Colonic mucosa (tissue), 4 donors: ENCODE measurements around the gene SEMA5A. TPM values are rescaled to one million over a fixed set of nuclear protein-coding genes. Genes with fewer than 3 reads are reported as not detected.

Experiments
- DNase-seq: peaks from one replicate; pipeline ENCODE4 v3.0.0-alpha.2; 2020
- H3K27ac ChIP-seq: fragments of 200-600 bp; one replicate; pipeline ENCODE4 v1.8.0; 2021
- H3K27me3 ChIP-seq: fragments of 200-600 bp; one replicate; pipeline ENCODE4 v1.8.0; 2021
- H3K36me3 ChIP-seq: fragments of 200-600 bp; one replicate; pipeline ENCODE4 v1.8.0; 2021
- H3K4me1 ChIP-seq: fragments of 200-600 bp; one replicate; pipeline ENCODE4 v1.8.0; 2021; ENCODE audit warnings: mild to moderate bottlenecking
- H3K4me3 ChIP-seq: fragments of 200-600 bp; one replicate; pipeline ENCODE4 v1.8.0; 2021
- H3K9ac ChIP-seq, 2 donors: one replicate each; pipeline ENCODE4 v1.7.0; 2013; ENCODE audit warnings: control low read depth in 2 of 2, low read depth in 2 of 2, low read length in 2 of 2
- H3K9me3 ChIP-seq: fragments of 200-600 bp; one replicate; pipeline ENCODE4 v1.8.0; 2021
- intact Hi-C: fragments of 100-400 bp; cut with DNase I; formaldehyde crosslinking; loops from one replicate; pipeline ENCODE4 v1.14.1; 2022
- total RNA-seq, 2 donors: library from RNA; stranded (reverse); fragmentation: NEBNext Ultra II Directional in 1 of 2; extraction: Animal tissue kit (Norgen Biotek cat#: 25700) in 1 of 2; gene quantifications; one replicate each; pipeline ENCODE4 v1.2.1, GENCODE V29; 2021
- TF ChIP-seq, protein P1 (sequence below): fragments of 200-600 bp; IDR thresholded peaks from one replicate; pipeline ENCODE4 v1.8.0; 2022; ENCODE audit warnings: antibody characterized with exemption, mild to moderate bottlenecking
- donor health status: healthy.
- donor health status: DM: no; HTN: no; CAD: no.
- donor health status: DM: no; HTN: no; CAD: no.

Gene SEMA5A
- total RNA-seq, 2 donors from 2014 or later = 23.3 to 32.7 TPM

DNA sequence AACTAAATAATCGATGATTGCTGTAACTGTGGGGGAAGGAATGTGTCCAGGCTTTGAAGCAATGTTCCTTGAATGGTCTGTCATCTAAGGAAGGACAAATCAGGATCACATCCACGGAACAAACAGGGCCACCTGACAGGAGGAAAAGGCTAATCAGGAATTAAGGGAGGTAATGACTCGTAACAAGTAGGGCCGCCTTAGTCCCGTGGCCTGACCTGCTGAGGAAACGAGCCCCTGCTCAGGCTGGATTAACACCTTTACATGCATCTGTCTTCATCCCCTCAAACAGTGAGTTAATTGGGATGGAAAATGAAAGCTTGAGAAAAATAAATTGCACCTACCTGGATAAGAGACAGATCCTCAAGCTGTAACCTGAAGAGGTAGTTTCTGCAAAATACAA lies 227.8 kb downstream of the SEMA5A start:
- no peak overlapping the region for H3K4me3 ChIP-seq
- DNase-seq = no peak
- TF ChIP-seq, protein P1, sequence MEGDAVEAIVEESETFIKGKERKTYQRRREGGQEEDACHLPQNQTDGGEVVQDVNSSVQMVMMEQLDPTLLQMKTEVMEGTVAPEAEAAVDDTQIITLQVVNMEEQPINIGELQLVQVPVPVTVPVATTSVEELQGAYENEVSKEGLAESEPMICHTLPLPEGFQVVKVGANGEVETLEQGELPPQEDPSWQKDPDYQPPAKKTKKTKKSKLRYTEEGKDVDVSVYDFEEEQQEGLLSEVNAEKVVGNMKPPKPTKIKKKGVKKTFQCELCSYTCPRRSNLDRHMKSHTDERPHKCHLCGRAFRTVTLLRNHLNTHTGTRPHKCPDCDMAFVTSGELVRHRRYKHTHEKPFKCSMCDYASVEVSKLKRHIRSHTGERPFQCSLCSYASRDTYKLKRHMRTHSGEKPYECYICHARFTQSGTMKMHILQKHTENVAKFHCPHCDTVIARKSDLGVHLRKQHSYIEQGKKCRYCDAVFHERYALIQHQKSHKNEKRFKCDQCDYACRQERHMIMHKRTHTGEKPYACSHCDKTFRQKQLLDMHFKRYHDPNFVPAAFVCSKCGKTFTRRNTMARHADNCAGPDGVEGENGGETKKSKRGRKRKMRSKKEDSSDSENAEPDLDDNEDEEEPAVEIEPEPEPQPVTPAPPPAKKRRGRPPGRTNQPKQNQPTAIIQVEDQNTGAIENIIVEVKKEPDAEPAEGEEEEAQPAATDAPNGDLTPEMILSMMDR = no peak
- intact Hi-C loops = no loop called here
- no peaks in the 10 kb centered on the region for H3K4me1 ChIP-seq
- no peak overlapping the region for H3K27ac ChIP-seq
- H3K27me3 ChIP-seq = no peaks in the 10 kb centered on the region
- H3K9me3 ChIP-seq = no peaks in the 10 kb centered on the region
- no peak overlapping the region for H3K9ac ChIP-seq
- H3K36me3 ChIP-seq = no peaks in the 10 kb centered on the region

DNA sequence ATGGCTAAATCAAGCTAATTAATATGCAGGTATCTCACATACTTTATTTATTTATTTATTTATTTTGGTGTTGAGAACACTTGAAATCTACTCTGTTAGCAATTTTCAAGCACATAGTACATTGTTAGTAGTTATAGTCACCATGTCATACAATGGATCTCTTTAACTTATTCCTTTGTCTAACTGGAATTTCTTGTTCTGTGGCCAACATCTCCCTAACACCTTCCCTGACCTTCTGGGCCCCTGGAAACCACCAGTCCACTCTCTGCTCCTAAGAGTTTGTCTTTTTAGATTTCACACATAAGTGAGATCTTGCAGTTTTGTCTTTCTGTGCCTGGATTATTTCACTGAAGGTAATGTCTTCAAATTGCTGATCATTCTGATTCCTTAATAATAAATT lies 229.1 kb downstream of the SEMA5A start:
- no peaks in the 10 kb centered on the region for H3K9me3 ChIP-seq
- H3K27ac ChIP-seq = no peak overlapping the region
- intact Hi-C loops = no loop called here
- TF ChIP-seq, protein P1 = no peak
- no peaks in the 10 kb centered on the region for H3K36me3 ChIP-seq
- no peaks in the 10 kb centered on the region for H3K4me1 ChIP-seq
- DNase-seq = no peak
- no peaks in the 10 kb centered on the region for H3K27me3 ChIP-seq
- H3K4me3 ChIP-seq = no peak overlapping the region
- H3K9ac ChIP-seq = no peak overlapping the region

- TF ChIP-seq, protein P1 = no peak
- Histone ChIP-seq H3K9me3 (no peaks in the 10 kb centered on the region), H3K27me3 (no peaks in the 10 kb centered on the region), H3K27ac (no peak overlapping the region), H3K4me1 (no peaks in the 10 kb centered on the region), H3K4me3 (no peak overlapping the region), H3K9ac (no peak overlapping the region), H3K36me3 (no peaks in the 10 kb centered on the region)
- no peak for DNase-seq
- intact Hi-C loops = no loop called here
Observed at GRCh38 chr5:9316041-9316440, 229.8 kb downstream of the SEMA5A start.

DNA sequence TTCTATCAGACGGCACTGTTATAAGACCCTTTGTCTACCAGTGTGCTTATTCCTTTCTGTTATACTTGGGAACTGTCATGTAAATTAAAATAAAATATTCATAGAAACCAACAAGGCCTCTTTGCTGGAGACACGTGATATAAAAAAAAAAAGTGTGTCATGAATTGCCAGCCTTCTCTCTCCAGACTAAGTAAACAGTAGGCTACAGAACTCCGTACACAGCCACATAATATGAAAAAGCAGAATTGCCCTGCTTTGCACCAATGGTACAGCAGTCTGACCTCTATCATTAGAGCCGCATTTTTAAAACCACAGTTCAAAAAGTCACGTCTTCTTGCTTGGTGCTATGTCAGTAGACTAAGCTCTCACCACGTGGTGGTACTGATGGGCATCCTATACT lies 231.3 kb downstream of the SEMA5A start:
- intact Hi-C loops = no loop called here
- no peak overlapping the region for H3K27ac ChIP-seq
- no peaks in the 10 kb centered on the region for H3K27me3 ChIP-seq
- H3K36me3 ChIP-seq = no peaks in the 10 kb centered on the region
- H3K9me3 ChIP-seq = no peaks in the 10 kb centered on the region
- H3K4me3 ChIP-seq = no peak overlapping the region
- H3K9ac ChIP-seq = no peak overlapping the region
- no peaks in the 10 kb centered on the region for H3K4me1 ChIP-seq
- TF ChIP-seq, protein P1 = no peak
- no peak for DNase-seq

DNA sequence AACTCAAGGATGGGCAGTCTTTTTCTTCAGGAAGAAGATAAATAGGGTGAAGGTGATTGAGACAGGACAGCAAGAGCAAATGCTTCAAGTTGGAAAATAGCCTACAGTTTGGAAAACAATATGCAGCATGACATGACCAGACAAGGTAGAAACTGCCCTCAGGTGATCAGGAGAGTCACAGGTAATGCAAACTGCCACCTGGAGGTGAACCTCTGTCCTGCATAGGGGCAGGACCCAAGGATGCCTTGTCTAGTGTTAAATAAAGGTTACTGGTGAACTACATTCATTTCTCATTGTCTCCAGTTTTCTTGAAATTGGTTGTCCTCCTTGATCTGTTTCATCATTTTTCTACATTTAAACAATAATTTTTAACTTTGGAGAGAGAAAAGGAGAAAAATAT lies 232.1 kb downstream of the SEMA5A start:
- TF ChIP-seq, protein P1 = no peak
- DNase-seq = no peak
- H3K27me3 ChIP-seq = no peaks in the 10 kb centered on the region
- no peaks in the 10 kb centered on the region for H3K9me3 ChIP-seq
- no peaks in the 10 kb centered on the region for H3K36me3 ChIP-seq
- no peak overlapping the region for H3K9ac ChIP-seq
- intact Hi-C loops = no loop called here
- no peak overlapping the region for H3K4me3 ChIP-seq
- no peak overlapping the region for H3K27ac ChIP-seq
- no peaks in the 10 kb centered on the region for H3K4me1 ChIP-seq

GRCh38 chr5:9307150-9307549 lies 238.7 kb downstream of the SEMA5A start:
- TF ChIP-seq, protein P1 = no peak
- DNase-seq = no peak
- intact Hi-C loops = no loop called here
- H3K27ac ChIP-seq = no peak overlapping the region
- H3K4me3 ChIP-seq = no peak overlapping the region
- no peaks in the 10 kb centered on the region for H3K4me1 ChIP-seq
- no peaks in the 10 kb centered on the region for H3K9me3 ChIP-seq
- H3K27me3 ChIP-seq = no peaks in the 10 kb centered on the region
- H3K36me3 ChIP-seq = no peaks in the 10 kb centered on the region
- no peak overlapping the region for H3K9ac ChIP-seq
